PFSK-1 (cell line): ENCODE data around the gene SPTLC2.

ENCODE experiments used
- FOXP2 ChIP-seq: optimal IDR thresholded peaks from 2 replicates; pipeline ENCODE3; 2011; ENCODE audit warnings: borderline replicate concordance, control low read depth, inconsistent platforms; ENCODE audit not compliant: insufficient read depth; ENCODE audit errors: extremely low read length, extremely low read depth
- POLR2AphosphoS5 ChIP-seq: IDR thresholded peaks from 2 replicates; pipeline ENCODE4 v1.6.1; 2012; ENCODE audit warnings: low read depth, mild to moderate bottlenecking, control low read depth, low read length, moderate library complexity
- REST ChIP-seq, 2 experiments: IDR thresholded peaks; 2 replicates each; pipeline versions ENCODE4 v1.6.1 to v1.8.0; 2011 to 2012; ENCODE audit warnings: low read depth in 2 of 2, low read length in 2 of 2, control low read depth in 1 of 2, inconsistent platforms in 1 of 2, mild to moderate bottlenecking in 1 of 2, moderate library complexity in 1 of 2; ENCODE audit not compliant: insufficient read depth in 1 of 2
- SIN3A ChIP-seq: IDR thresholded peaks from 2 replicates; pipeline ENCODE4 v1.6.1; 2012; ENCODE audit warnings: mild to moderate bottlenecking, low read length, moderate library complexity, borderline replicate concordance; ENCODE audit not compliant: insufficient read depth
- TAF1 ChIP-seq: IDR thresholded peaks from 2 replicates; pipeline ENCODE4 v1.6.1; 2012; ENCODE audit warnings: low read length, control low read depth, borderline replicate concordance; ENCODE audit not compliant: insufficient read depth

SPTLC2 gene

DNA sequence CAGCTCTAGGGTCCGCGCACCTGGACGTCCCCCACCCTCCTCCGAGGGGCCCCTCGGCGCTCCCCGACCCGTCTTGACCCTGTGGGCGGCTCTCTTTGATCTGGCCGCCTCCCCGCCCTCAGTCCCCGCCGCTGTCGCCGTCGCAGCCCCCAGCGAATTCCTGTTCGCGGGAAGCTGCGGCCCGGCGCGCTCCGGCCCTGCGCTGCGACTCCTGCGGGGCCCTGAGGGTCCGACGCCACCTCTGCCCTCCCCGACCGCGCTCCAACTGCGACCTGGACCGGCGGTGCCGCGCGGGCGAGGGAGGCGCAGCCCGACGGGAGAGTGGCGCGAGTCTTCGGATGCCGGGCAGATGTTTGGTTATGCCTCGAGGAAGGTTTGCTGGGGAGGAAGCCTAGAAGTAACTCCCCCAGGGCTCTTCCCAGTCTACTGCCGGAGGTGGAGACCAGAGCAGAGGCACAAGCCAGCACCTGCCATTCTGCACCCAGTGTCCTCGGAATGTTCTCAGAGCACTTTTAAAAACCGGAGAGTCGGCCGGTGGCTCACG is 117.4 kb downstream of the SPTLC2 start:
- no peak for TF ChIP-seq POLR2AphosphoS5
- TF ChIP-seq TAF1 = no peak
- TF ChIP-seq FOXP2 = no peak
- TF ChIP-seq REST (IDR thresholded peaks at IDR 0.05; ENCODE audit: insufficient read depth in 1 of 2, low read depth in 2 of 2, low read length in 2 of 2) = no peak
- TF ChIP-seq SIN3A = no peak

GRCh38 chr14:77498120-77498979 is 118.1 kb downstream of the SPTLC2 start, which contains the start of gene ISM2:
Gene ISM2 (minus strand): TSS chr14:77498816. CDS start chr14:77498793, 23 bp downstream.
- no peak for TF ChIP-seq POLR2AphosphoS5
- TF ChIP-seq TAF1 = no peak
- no peak for TF ChIP-seq REST (IDR thresholded peaks at IDR 0.05; ENCODE audit: insufficient read depth in 1 of 2, low read depth in 2 of 2, low read length in 2 of 2)
- TF ChIP-seq SIN3A = no peak
- TF ChIP-seq FOXP2 = no peak

- no peak for TF ChIP-seq TAF1
- TF ChIP-seq POLR2AphosphoS5 = no peak
- TF ChIP-seq SIN3A = no peak
- TF ChIP-seq FOXP2 = no peak
- TF ChIP-seq REST (IDR thresholded peaks at IDR 0.05; ENCODE audit: insufficient read depth in 1 of 2, low read depth in 2 of 2, low read length in 2 of 2) = no peak
Measured at GRCh38 chr14:77495334-77495733, 121.1 kb downstream of the SPTLC2 start.

DNA sequence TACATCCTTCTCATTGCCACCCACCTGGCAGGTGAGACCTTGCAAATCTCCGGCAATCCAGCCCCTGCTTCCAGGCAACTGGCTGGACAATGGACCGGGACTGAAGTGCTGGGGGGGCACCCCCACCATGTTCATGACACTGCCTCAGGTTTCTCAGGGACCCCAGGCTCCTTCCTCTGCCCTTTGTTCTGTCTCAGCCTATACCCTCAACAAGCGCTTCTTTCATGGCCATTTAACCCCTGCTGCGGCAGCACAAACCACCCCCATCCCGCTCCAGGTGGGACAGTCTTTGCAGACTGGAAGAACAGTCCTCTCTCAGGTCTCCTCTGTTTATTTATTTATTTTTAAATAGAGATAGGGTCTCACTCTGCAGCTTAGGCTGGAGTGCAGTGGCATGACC is 125.4 kb downstream of the SPTLC2 start:
- TF ChIP-seq POLR2AphosphoS5 (no peak), REST (IDR thresholded peaks at IDR 0.05; ENCODE audit: insufficient read depth in 1 of 2, low read depth in 2 of 2, low read length in 2 of 2) (no peak), FOXP2 (no peak), SIN3A (no peak), TAF1 (no peak)
